Karpas-422 (cell line): ENCODE results near the gene PYCR2. TPM values are rescaled to one million over a fixed set of nuclear protein-coding genes. Genes with fewer than 3 reads are reported as not detected.

Source experiments
- DNase-seq: peaks from one replicate; pipeline ENCODE4 v3.0.0-alpha.2; 2015
- H2AFZ ChIP-seq: fragments of 200-600 bp; sonication (generic); 2 replicates; pipeline ENCODE4 v1.6.1; 2014; ENCODE audit warnings: antibody characterized with exemption, low read length, mixed read lengths
- H3K27ac ChIP-seq: fragments of 200-600 bp; sonication (generic); 2 replicates; pipeline ENCODE4 v1.5.1; 2014; ENCODE audit warnings: mild to moderate bottlenecking, low read length, moderate library complexity
- H3K27me3 ChIP-seq: fragments of 200-600 bp; sonication (generic); 2 replicates; pipeline ENCODE4 v1.6.1; 2014; ENCODE audit warnings: low read length, mixed read lengths
- H3K36me3 ChIP-seq: fragments of 200-600 bp; sonication (generic); 2 replicates; pipeline ENCODE4 v1.6.1; 2014; ENCODE audit warnings: low read length, mixed read lengths; ENCODE audit not compliant: insufficient read depth
- H3K4me1 ChIP-seq: fragments of 200-600 bp; sonication (generic); 2 replicates; pipeline ENCODE4 v1.6.1; 2014; ENCODE audit warnings: mild to moderate bottlenecking, low read length, mixed read lengths
- H3K4me2 ChIP-seq: fragments of 200-600 bp; sonication (generic); 2 replicates; pipeline ENCODE4 v1.6.1; 2014; ENCODE audit warnings: low read length, low read depth, mild to moderate bottlenecking; ENCODE audit not compliant: poor library complexity, severe bottlenecking
- H3K4me3 ChIP-seq: fragments of 200-600 bp; sonication (generic); 2 replicates; pipeline ENCODE4 v1.5.1; 2014; ENCODE audit warnings: mild to moderate bottlenecking, antibody characterized with exemption, low read length, mixed read lengths
- H3K79me2 ChIP-seq: fragments of 200-600 bp; sonication (generic); 2 replicates; pipeline ENCODE4 v1.6.1; 2014; ENCODE audit warnings: mild to moderate bottlenecking, low read length, mixed read lengths
- H3K9ac ChIP-seq: fragments of 200-600 bp; sonication (generic); 2 replicates; pipeline ENCODE4 v1.6.0; 2014; ENCODE audit warnings: low read length
- H3K9me2 ChIP-seq: fragments of 200-600 bp; sonication (generic), shearing (Covaris generic); replicated peaks from 2 replicates; pipeline ENCODE4 v1.6.0; 2014; ENCODE audit warnings: mild to moderate bottlenecking, low read length, moderate library complexity; ENCODE audit not compliant: insufficient read depth
- H3K9me3 ChIP-seq: fragments of 300-700, 200-600 bp; sonication (generic); 2 replicates; pipeline ENCODE4 v1.6.1; 2014; ENCODE audit warnings: low read length, mixed read lengths
- H4K20me1 ChIP-seq: fragments of 200-600 bp; sonication (generic); 2 replicates; pipeline ENCODE4 v1.6.1; 2014; ENCODE audit warnings: mild to moderate bottlenecking, antibody characterized with exemption, low read length, low read depth; ENCODE audit not compliant: insufficient read depth
- total RNA-seq: library from RNA; depleted of rRNA; stranded (reverse); fragments of >200 nt; shearing (Covaris generic); gene quantifications from 2 replicates; pipeline ENCODE4 v1.2.3, GENCODE V29; 2014; ENCODE audit warnings: low replicate concordance

Gene PYCR2
- total RNA-seq, 1 experiment from 2014 or later: 57.0 TPM

GRCh38 chr1:225946082-225946620 is 22.1 kb upstream of the PYCR2 start:
- Histone ChIP-seq H4K20me1 (no peaks in the 10 kb centered on the region), H3K4me3 (no peak overlapping the region), H3K4me1 (peaks cover 9% of the 10 kb centered on the region), H3K9ac (no peak overlapping the region), H3K27me3 (no peaks in the 10 kb centered on the region), H2AFZ (no peak overlapping the region), H3K27ac (no peak overlapping the region), H3K4me2 (no peak overlapping the region), H3K36me3 (no peaks in the 10 kb centered on the region), H3K79me2 (no peaks in the 10 kb centered on the region), H3K9me3 (no peaks in the 10 kb centered on the region), H3K9me2 (no peaks in the 10 kb centered on the region)
- no peak for DNase-seq

- Histone ChIP-seq H3K9ac (no peak overlapping the region), H3K4me1 (peaks cover 9% of the 10 kb centered on the region)
Observed at GRCh38 chr1:225945564-225945963, 21.5 kb upstream of the PYCR2 start.

GRCh38 chr1:225944951-225945350 is 20.9 kb upstream of the PYCR2 start:
- H3K4me1 ChIP-seq: peaks cover 9% of the 10 kb centered on the region
- no peak overlapping the region for H3K4me2 ChIP-seq
- DNase-seq: peak; percentile 79
- no peak overlapping the region for H3K9ac ChIP-seq
- H3K36me3 ChIP-seq: no peaks in the 10 kb centered on the region
- H3K27ac ChIP-seq: no peak overlapping the region
- H3K27me3 ChIP-seq: no peaks in the 10 kb centered on the region
- no peaks in the 10 kb centered on the region for H3K9me2 ChIP-seq
- no peaks in the 10 kb centered on the region for H4K20me1 ChIP-seq
- no peaks in the 10 kb centered on the region for H3K79me2 ChIP-seq
- no peaks in the 10 kb centered on the region for H3K9me3 ChIP-seq
- H3K4me3 ChIP-seq: no peak overlapping the region
- H2AFZ ChIP-seq: no peak overlapping the region

More at GRCh38 chr1:225945564-225945963, 21.5 kb upstream of the PYCR2 start:
- no peaks in the 10 kb centered on the region for H3K79me2 ChIP-seq
- no peaks in the 10 kb centered on the region for H4K20me1 ChIP-seq
- DNase-seq: no peak
- H3K27ac ChIP-seq: no peak overlapping the region
- H3K36me3 ChIP-seq: no peaks in the 10 kb centered on the region
- no peak overlapping the region for H3K4me2 ChIP-seq
- no peaks in the 10 kb centered on the region for H3K27me3 ChIP-seq
- no peaks in the 10 kb centered on the region for H3K9me3 ChIP-seq
- H2AFZ ChIP-seq: no peak overlapping the region
- no peak overlapping the region for H3K4me3 ChIP-seq
- H3K9me2 ChIP-seq: no peaks in the 10 kb centered on the region

GRCh38 chr1:225944387-225944786 is 20.3 kb upstream of the PYCR2 start:
- H2AFZ ChIP-seq: no peak overlapping the region
- no peak overlapping the region for H3K4me3 ChIP-seq
- H3K4me1 ChIP-seq: peaks cover 9% of the 10 kb centered on the region
- no peaks in the 10 kb centered on the region for H3K9me3 ChIP-seq
- no peak overlapping the region for H3K4me2 ChIP-seq
- no peak overlapping the region for H3K9ac ChIP-seq
- H4K20me1 ChIP-seq: no peaks in the 10 kb centered on the region
- H3K36me3 ChIP-seq: no peaks in the 10 kb centered on the region
- H3K27ac ChIP-seq: no peak overlapping the region
- no peaks in the 10 kb centered on the region for H3K9me2 ChIP-seq
- DNase-seq: no peak
- no peaks in the 10 kb centered on the region for H3K27me3 ChIP-seq
- no peaks in the 10 kb centered on the region for H3K79me2 ChIP-seq

GRCh38 chr1:225943582-225943981 is 19.5 kb upstream of the PYCR2 start:
- Histone ChIP-seq H3K9ac (no peak overlapping the region), H3K4me2 (no peak overlapping the region), H3K9me2 (no peaks in the 10 kb centered on the region), H2AFZ (no peak overlapping the region), H3K4me1 (peaks cover 9% of the 10 kb centered on the region), H3K27me3 (no peaks in the 10 kb centered on the region), H3K27ac (no peak overlapping the region), H3K36me3 (no peaks in the 10 kb centered on the region), H3K79me2 (no peaks in the 10 kb centered on the region), H3K9me3 (no peaks in the 10 kb centered on the region), H4K20me1 (no peaks in the 10 kb centered on the region), H3K4me3 (no peak overlapping the region)
- DNase-seq: no peak

GRCh38 chr1:225942574-225942973 is 18.5 kb upstream of the PYCR2 start:
- Histone ChIP-seq H2AFZ (no peak overlapping the region), H3K79me2 (no peaks in the 10 kb centered on the region), H3K4me2 (no peak overlapping the region), H3K27ac (no peak overlapping the region), H3K9me3 (no peaks in the 10 kb centered on the region), H3K9ac (no peak overlapping the region), H3K4me1 (peaks cover 9% of the 10 kb centered on the region), H3K9me2 (no peaks in the 10 kb centered on the region), H3K36me3 (no peaks in the 10 kb centered on the region), H4K20me1 (no peaks in the 10 kb centered on the region), H3K27me3 (no peaks in the 10 kb centered on the region), H3K4me3 (no peak overlapping the region)
- DNase-seq: no peak

GRCh38 chr1:225941942-225942222 is 17.8 kb upstream of the PYCR2 start:
- Histone ChIP-seq H3K36me3 (no peaks in the 10 kb centered on the region), H3K9ac (no peak overlapping the region), H3K4me2 (no peak overlapping the region), H3K27me3 (no peaks in the 10 kb centered on the region), H3K4me3 (no peak overlapping the region), H3K9me3 (no peaks in the 10 kb centered on the region), H3K9me2 (no peaks in the 10 kb centered on the region), H3K4me1 (peaks cover 10% of the 10 kb centered on the region), H3K27ac (no peak overlapping the region), H4K20me1 (no peaks in the 10 kb centered on the region), H3K79me2 (no peaks in the 10 kb centered on the region), H2AFZ (no peak overlapping the region)
- DNase-seq: no peak

- H4K20me1 ChIP-seq: no peaks in the 10 kb centered on the region
Observed at GRCh38 chr1:225941187-225941941, 17.3 kb upstream of the PYCR2 start, which contains the start of gene LEFTY2. Gene LEFTY2, minus strand, starts transcription at chr1:225941220. Its CDS starts 80 bp downstream, at chr1:225941140.

More at GRCh38 chr1:225941187-225941941, 17.3 kb upstream of the PYCR2 start, which contains the start of gene LEFTY2:
- H3K9me3 ChIP-seq: no peaks in the 10 kb centered on the region
- no peak for DNase-seq
- H2AFZ ChIP-seq: no peak within 1 kb of the TSS
- no peaks in the 10 kb centered on the region for H3K27me3 ChIP-seq
- H3K27ac ChIP-seq: no peak within 1 kb of the TSS
- H3K4me2 ChIP-seq: no peak within 1 kb of the TSS
- no peak within 1 kb of the TSS for H3K4me3 ChIP-seq
- H3K9ac ChIP-seq: no peak within 1 kb of the TSS
- no peaks in the 10 kb centered on the region for H3K79me2 ChIP-seq
- H3K4me1 ChIP-seq: peaks cover 15% of the 10 kb centered on the region
- no peaks in the 10 kb centered on the region for H3K36me3 ChIP-seq
- no peaks in the 10 kb centered on the region for H3K9me2 ChIP-seq
